ENCODE measurements around the gene CGB5.
A peak's percentile ranks its signal among the peaks of the same experiment; 100 is the strongest.
"Not testable (repeated sequence)": the region's sequence is repeated elsewhere in the genome, so short reads cannot be mapped to it uniquely, and the experiment has no call there.

The CGB5 gene

GRCh38 chr19:49022116-49022515 lies 21.5 kb upstream of the CGB5 start:
- no peak for DNase-seq

GRCh38 chr19:49024233-49024632 lies 19.4 kb upstream of the CGB5 start, which contains the start of gene CGB3:
CGB3 (minus strand) TSS chr19:49024333; CDS start chr19:49023971, 362 bp downstream.
- not testable (repeated sequence) for DNase-seq

GRCh38 chr19:49025088-49025487 lies 18.6 kb upstream of the CGB5 start:
- not testable (repeated sequence) for DNase-seq

- not testable (repeated sequence) for DNase-seq
Observed at GRCh38 chr19:49025599-49025998, 18.0 kb upstream of the CGB5 start.

- not testable (repeated sequence) for DNase-seq
Observed at GRCh38 chr19:49028686-49029085, 15.0 kb upstream of the CGB5 start.

- DNase-seq, result not testable (repeated sequence)
Observed at GRCh38 chr19:49029749-49030148, 13.9 kb upstream of the CGB5 start.

GRCh38 chr19:49030323-49030722 lies 13.3 kb upstream of the CGB5 start:
- DNase-seq, result not testable (repeated sequence)

- not testable (repeated sequence) for DNase-seq
Observed at GRCh38 chr19:49031642-49032301, 11.9 kb upstream of the CGB5 start, which contains the start of gene CGB2. CGB2 (plus strand) TSS chr19:49031890; CDS start chr19:49032096, 206 bp downstream.

GRCh38 chr19:49036815-49037214 lies 6.8 kb upstream of the CGB5 start, which contains the start of gene CGB1:
CGB1 (minus strand) TSS chr19:49036895; CDS start chr19:49036711, 184 bp downstream.
- not testable (repeated sequence) for DNase-seq

- DNase-seq, result not testable (repeated sequence)
Observed at GRCh38 chr19:49038111-49038510, 5.5 kb upstream of the CGB5 start.

- DNase-seq, result not testable (repeated sequence)
Observed at GRCh38 chr19:49038557-49039276, 4.9 kb upstream of the CGB5 start.

- DNase-seq, result not testable (repeated sequence)
Observed at GRCh38 chr19:49039736-49040135, 3.9 kb upstream of the CGB5 start.

- DNase-seq, result peak; percentile 75
Observed at GRCh38 chr19:49042177-49042576, 1.5 kb upstream of the CGB5 start.

- DNase-seq, result not testable (repeated sequence)
Observed at GRCh38 chr19:49042666-49043065, 982 bp upstream of the CGB5 start.

- not testable (repeated sequence) for DNase-seq
Observed at GRCh38 chr19:49049011-49049410, 5.4 kb downstream of the CGB5 start, which contains the start of gene CGB8. CGB8 (minus strand) TSS chr19:49049111; CDS start chr19:49048739, 372 bp downstream.

GRCh38 chr19:49049834-49050233 lies 6.2 kb downstream of the CGB5 start:
- DNase-seq, result not testable (repeated sequence)

GRCh38 chr19:49050376-49051033 lies 6.9 kb downstream of the CGB5 start:
- peak; percentile 89 for DNase-seq

GRCh38 chr19:49056101-49056901 lies 12.7 kb downstream of the CGB5 start:
- DNase-seq, result peak; percentile 87

- DNase-seq, result not testable (repeated sequence)
Observed at GRCh38 chr19:49056902-49057596, 13.4 kb downstream of the CGB5 start.

GRCh38 chr19:49057636-49058234 lies 14.1 kb downstream of the CGB5 start, which contains the start of gene CGB7:
CGB7 (minus strand) TSS chr19:49057749; CDS start chr19:49055375, 2,374 bp downstream.
- peak; percentile 91 for DNase-seq

- DNase-seq, result peak; percentile 63
Observed at GRCh38 chr19:49058562-49058961, 14.9 kb downstream of the CGB5 start.

All from islet precursor cell (in vitro differentiated cells).